ENCODE measurements around the gene KSR1.

DNA sequence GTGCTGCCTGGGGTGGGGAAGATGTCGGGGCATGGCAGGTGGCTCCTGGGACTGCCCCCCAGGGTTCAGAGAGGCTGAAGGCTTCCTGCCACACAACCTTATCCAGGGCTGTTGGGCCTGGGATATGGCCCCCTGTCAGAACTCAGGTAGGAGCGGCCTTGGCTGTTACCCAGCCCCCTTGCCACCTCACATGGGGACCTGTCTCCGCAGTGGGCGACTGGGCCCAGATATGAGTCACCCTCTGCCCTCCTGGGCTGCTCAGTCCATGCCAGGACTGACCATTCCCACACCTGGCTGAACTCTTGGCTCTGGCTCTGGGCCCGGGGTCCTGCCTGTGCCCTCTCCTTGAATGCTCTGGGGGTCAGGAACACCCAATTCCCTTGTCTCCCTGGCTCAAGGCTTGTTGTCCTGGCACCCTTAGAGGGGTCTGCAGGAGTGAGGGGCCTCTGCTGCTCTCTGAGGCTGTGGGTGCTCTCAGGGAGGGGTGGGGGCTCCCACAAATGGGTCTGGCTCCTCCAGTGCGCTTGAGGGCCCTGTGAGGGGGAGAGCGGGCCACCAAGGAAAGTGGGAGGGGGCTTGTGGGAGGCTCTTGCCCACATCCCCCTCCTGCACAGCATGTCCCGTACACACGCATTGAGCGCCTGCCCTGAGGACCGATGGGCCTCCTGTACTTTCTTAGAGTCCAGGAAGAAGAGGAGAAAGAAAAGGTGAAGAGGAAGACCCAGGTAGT, 210.7 kb downstream of the KSR1 start:
- TF ChIP-seq EZH2 (IDR thresholded peaks at IDR 0.05; ENCODE audit: borderline replicate concordance, insufficient read depth, low read length, poor library complexity, severe bottlenecking) = no peak
- TF ChIP-seq, protein P1, sequence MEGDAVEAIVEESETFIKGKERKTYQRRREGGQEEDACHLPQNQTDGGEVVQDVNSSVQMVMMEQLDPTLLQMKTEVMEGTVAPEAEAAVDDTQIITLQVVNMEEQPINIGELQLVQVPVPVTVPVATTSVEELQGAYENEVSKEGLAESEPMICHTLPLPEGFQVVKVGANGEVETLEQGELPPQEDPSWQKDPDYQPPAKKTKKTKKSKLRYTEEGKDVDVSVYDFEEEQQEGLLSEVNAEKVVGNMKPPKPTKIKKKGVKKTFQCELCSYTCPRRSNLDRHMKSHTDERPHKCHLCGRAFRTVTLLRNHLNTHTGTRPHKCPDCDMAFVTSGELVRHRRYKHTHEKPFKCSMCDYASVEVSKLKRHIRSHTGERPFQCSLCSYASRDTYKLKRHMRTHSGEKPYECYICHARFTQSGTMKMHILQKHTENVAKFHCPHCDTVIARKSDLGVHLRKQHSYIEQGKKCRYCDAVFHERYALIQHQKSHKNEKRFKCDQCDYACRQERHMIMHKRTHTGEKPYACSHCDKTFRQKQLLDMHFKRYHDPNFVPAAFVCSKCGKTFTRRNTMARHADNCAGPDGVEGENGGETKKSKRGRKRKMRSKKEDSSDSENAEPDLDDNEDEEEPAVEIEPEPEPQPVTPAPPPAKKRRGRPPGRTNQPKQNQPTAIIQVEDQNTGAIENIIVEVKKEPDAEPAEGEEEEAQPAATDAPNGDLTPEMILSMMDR (IDR thresholded peaks at IDR 0.05; ENCODE audit: poor library complexity, severe bottlenecking) = no peak
- TF ChIP-seq RAD21 (conservative IDR thresholded peaks at IDR 0.05) = no peak
- TF ChIP-seq EP300 (conservative IDR thresholded peaks at IDR 0.05; ENCODE audit: poor library complexity, severe bottlenecking) = no peak
- no peak for TF ChIP-seq TAF1 (IDR thresholded peaks at IDR 0.05; ENCODE audit: low read depth)
- TF ChIP-seq, protein P2, sequence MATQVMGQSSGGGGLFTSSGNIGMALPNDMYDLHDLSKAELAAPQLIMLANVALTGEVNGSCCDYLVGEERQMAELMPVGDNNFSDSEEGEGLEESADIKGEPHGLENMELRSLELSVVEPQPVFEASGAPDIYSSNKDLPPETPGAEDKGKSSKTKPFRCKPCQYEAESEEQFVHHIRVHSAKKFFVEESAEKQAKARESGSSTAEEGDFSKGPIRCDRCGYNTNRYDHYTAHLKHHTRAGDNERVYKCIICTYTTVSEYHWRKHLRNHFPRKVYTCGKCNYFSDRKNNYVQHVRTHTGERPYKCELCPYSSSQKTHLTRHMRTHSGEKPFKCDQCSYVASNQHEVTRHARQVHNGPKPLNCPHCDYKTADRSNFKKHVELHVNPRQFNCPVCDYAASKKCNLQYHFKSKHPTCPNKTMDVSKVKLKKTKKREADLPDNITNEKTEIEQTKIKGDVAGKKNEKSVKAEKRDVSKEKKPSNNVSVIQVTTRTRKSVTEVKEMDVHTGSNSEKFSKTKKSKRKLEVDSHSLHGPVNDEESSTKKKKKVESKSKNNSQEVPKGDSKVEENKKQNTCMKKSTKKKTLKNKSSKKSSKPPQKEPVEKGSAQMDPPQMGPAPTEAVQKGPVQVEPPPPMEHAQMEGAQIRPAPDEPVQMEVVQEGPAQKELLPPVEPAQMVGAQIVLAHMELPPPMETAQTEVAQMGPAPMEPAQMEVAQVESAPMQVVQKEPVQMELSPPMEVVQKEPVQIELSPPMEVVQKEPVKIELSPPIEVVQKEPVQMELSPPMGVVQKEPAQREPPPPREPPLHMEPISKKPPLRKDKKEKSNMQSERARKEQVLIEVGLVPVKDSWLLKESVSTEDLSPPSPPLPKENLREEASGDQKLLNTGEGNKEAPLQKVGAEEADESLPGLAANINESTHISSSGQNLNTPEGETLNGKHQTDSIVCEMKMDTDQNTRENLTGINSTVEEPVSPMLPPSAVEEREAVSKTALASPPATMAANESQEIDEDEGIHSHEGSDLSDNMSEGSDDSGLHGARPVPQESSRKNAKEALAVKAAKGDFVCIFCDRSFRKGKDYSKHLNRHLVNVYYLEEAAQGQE (IDR thresholded peaks at IDR 0.05; ENCODE audit: borderline replicate concordance) = no peak
- no peak for TF ChIP-seq MXI1 (conservative IDR thresholded peaks at IDR 0.05; ENCODE audit: poor library complexity, severe bottlenecking)
